ENCODE measurements around the gene GAPT.

GAPT gene

GRCh38 chr5:58458141-58458742, 33.0 kb upstream of the GAPT start:
- no peak for TF ChIP-seq ZBTB26 (tag by site-specific recombination; optimal IDR thresholded peaks at IDR 0.05)
- no peak for TF ChIP-seq YY2 (tag by site-specific recombination; IDR thresholded peaks at IDR 0.05)
- TF ChIP-seq ZNF169 (tag by site-specific recombination; IDR thresholded peaks at IDR 0.05) = no peak
- TF ChIP-seq ATF2 (tag by site-specific recombination; IDR thresholded peaks at IDR 0.05; ENCODE audit: low read depth) = no peak
- no peak for TF ChIP-seq ZNF416 (tag by site-specific recombination; IDR thresholded peaks at IDR 0.05)
- no peak for TF ChIP-seq ZNF555 (tag by site-specific recombination; conservative IDR thresholded peaks at IDR 0.05)
- TF ChIP-seq ZNF670 (tag by site-specific recombination; IDR thresholded peaks at IDR 0.05; ENCODE audit: low read depth) = no peak
- TF ChIP-seq ZFP37 (tag by site-specific recombination; IDR thresholded peaks at IDR 0.05) = no peak
- no peak for TF ChIP-seq ZNF549 (tag by site-specific recombination; IDR thresholded peaks at IDR 0.05)
- TF ChIP-seq ZNF776 (tag by site-specific recombination; IDR thresholded peaks at IDR 0.05; ENCODE audit: borderline replicate concordance) = no peak
- TF ChIP-seq ZNF335 (tag by site-specific recombination; conservative IDR thresholded peaks at IDR 0.05) = no peak
- TF ChIP-seq ZBTB48 (tag by site-specific recombination; IDR thresholded peaks at IDR 0.05) = no peak
- no peak for TF ChIP-seq REPIN1 (tag by site-specific recombination; IDR thresholded peaks at IDR 0.05; ENCODE audit: low read depth)
- no peaks in the 10 kb centered on the region for H3K4me1 ChIP-seq (ENCODE audit: control insufficient read depth, insufficient read depth, low read length)
- peak overlapping the region; percentile 98 for H3K4me3 ChIP-seq (ENCODE audit: low read depth, low read length)
- no peaks in the 10 kb centered on the region for H3K9me3 ChIP-seq (ENCODE audit: control insufficient read depth, insufficient read depth, low read depth, low read length)
- CTCF ChIA-PET = interaction anchor here (0.6 to 5.9 kb wide), 6 partner anchors 468 to 1507 kb away, joined by 3 to 68 read pairs (median 4); no protein-coding TSS in a partner anchor
- POLR2A ChIA-PET = interaction anchor here (0.8 to 2.3 kb wide), 7 partner anchors 30 to 1158 kb away, joined by 3 to 8 read pairs (median 4); no protein-coding TSS in a partner anchor
- peaks cover 21 to 53% of the 10 kb centered on the region in 2 experiments; a peak in 2 of 3 replicates for H3K36me3 ChIP-seq (ENCODE audit: control insufficient read depth in 2 of 2, insufficient read depth in 1 of 2, low read length in 2 of 2)
- no peak overlapping the region for H3K27ac ChIP-seq (ENCODE audit: extremely low read depth, low read depth, low read length)

- Histone ChIP-seq H3K36me3 (ENCODE audit: control insufficient read depth in 2 of 2, insufficient read depth in 1 of 2, low read length in 2 of 2) (peaks cover 21 to 48% of the 10 kb centered on the region in 2 experiments; a peak in 2 of 3 replicates), H3K4me3 (ENCODE audit: low read depth, low read length) (peak overlapping the region; percentile 98), H3K9me3 (ENCODE audit: control insufficient read depth, insufficient read depth, low read depth, low read length) (no peaks in the 10 kb centered on the region), H3K27ac (ENCODE audit: extremely low read depth, low read depth, low read length) (no peak overlapping the region), H3K4me1 (ENCODE audit: control insufficient read depth, insufficient read depth, low read length) (no peaks in the 10 kb centered on the region)
- ChIA-PET POLR2A (interaction anchor here (0.7 to 2.3 kb wide), 9 partner anchors 30 to 1159 kb away, joined by 3 to 8 read pairs (median 4); no protein-coding TSS in a partner anchor), CTCF (interaction anchor here (0.6 to 5.9 kb wide), 14 partner anchors 19 to 1508 kb away, joined by 3 to 68 read pairs (median 4); no protein-coding TSS in a partner anchor)
- TF ChIP-seq ZSCAN4 (tag by site-specific recombination; IDR thresholded peaks at IDR 0.05) = peak; percentile 49; the same call in 1 of the 2 replicates
- no peak for TF ChIP-seq ZNF600 (tag by site-specific recombination; IDR thresholded peaks at IDR 0.05)
Observed at GRCh38 chr5:58458743-58459145, 32.5 kb upstream of the GAPT start.

All from HEK293 (cell line).